CD4-positive, alpha-beta memory T cell (primary cell): ENCODE data around the gene NCKAP5. TPM values are rescaled to one million over a fixed set of nuclear protein-coding genes. Genes with fewer than 3 reads are reported as not detected.

ENCODE experiments used
- CTCF ChIA-PET: fragments of 350-600 bp; sonication (Branson Sonifier 250); formaldehyde crosslinking; loops from one replicate; lab custom pipeline; 2021; ENCODE audit warnings: inconsistent platforms; ENCODE audit not compliant: partially characterized antibody; lab: Charles Lee
- POLR2A ChIA-PET: fragments of 350-600 bp; sonication (Branson Sonifier 250); formaldehyde crosslinking; loops from one replicate; lab custom pipeline; 2021; ENCODE audit not compliant: partially characterized antibody; lab: Charles Lee
- DNase-seq, 5 donors: peaks; one replicate each; pipeline versions ENCODE4 v3.0.0 to v3.0.0-alpha.2; 2020 to 2022; ENCODE audit warnings: mixed read lengths in 1 of 5
- H3K27ac ChIP-seq: one replicate; pipeline ENCODE4 v1.7.0; 2013; ENCODE audit warnings: low read depth, low read length
- H3K27me3 ChIP-seq: 2 replicates; pipeline ENCODE4 v1.7.0; 2013; ENCODE audit warnings: mild to moderate bottlenecking, low read length, moderate library complexity; ENCODE audit not compliant: insufficient read depth
- H3K36me3 ChIP-seq: 2 replicates; pipeline ENCODE4 v1.7.0; 2013; ENCODE audit warnings: mild to moderate bottlenecking, low read length, moderate library complexity; ENCODE audit not compliant: insufficient read depth
- H3K4me1 ChIP-seq: 2 replicates; pipeline ENCODE4 v1.7.0; 2013; ENCODE audit warnings: mild to moderate bottlenecking, low read length, moderate library complexity; ENCODE audit not compliant: insufficient read depth
- H3K4me3 ChIP-seq, 2 donors: one replicate each; pipeline ENCODE4 v1.7.0; 2013; ENCODE audit warnings: low read length in 2 of 2, mild to moderate bottlenecking in 1 of 2
- H3K9me3 ChIP-seq, 2 donors: one replicate each; pipeline ENCODE4 v1.7.0; 2013; ENCODE audit warnings: low read length in 2 of 2, control low read depth in 1 of 2; ENCODE audit not compliant: control insufficient read depth in 1 of 2
- H3K27ac Mint-ChIP-seq, 7 donors: one replicate each; pipeline ENCODE4 v1.8.0; 2020 to 2021; ENCODE audit warnings: mixed read lengths in 7 of 7, mild to moderate bottlenecking in 6 of 7, inconsistent platforms in 3 of 7, moderate library complexity in 3 of 7
- H3K27me3 Mint-ChIP-seq, 2 donors: one replicate each; pipeline ENCODE4 v1.8.0; 2020 to 2021; ENCODE audit warnings: mixed read lengths in 2 of 2
- H3K36me3 Mint-ChIP-seq, 2 donors: one replicate each; pipeline ENCODE4 v1.8.0; 2020 to 2021; ENCODE audit warnings: mixed read lengths in 2 of 2, inconsistent platforms in 1 of 2, mild to moderate bottlenecking in 1 of 2
- H3K4me1 Mint-ChIP-seq, 4 donors: one replicate each; pipeline ENCODE4 v1.8.0; 2020 to 2021; ENCODE audit warnings: mixed read lengths in 4 of 4, mild to moderate bottlenecking in 1 of 4
- H3K4me3 Mint-ChIP-seq, 8 donors: one replicate each; pipeline ENCODE4 v1.8.0; 2020 to 2021; ENCODE audit warnings: mixed read lengths in 8 of 8, mild to moderate bottlenecking in 7 of 8, moderate library complexity in 6 of 8, inconsistent platforms in 3 of 8
- H3K9me3 Mint-ChIP-seq, 8 donors: one replicate each; pipeline ENCODE4 v1.8.0; 2020 to 2021; ENCODE audit warnings: mixed read lengths in 8 of 8, mild to moderate bottlenecking in 5 of 8, inconsistent platforms in 3 of 8, moderate library complexity in 1 of 8
- intact Hi-C: fragments of 100-400 bp; cut with micrococcal nuclease; formaldehyde crosslinking; loops from one replicate; pipeline ENCODE4 v1.15.1; 2023
- polyA plus RNA-seq, 2 donors: library from polyadenylated mRNA; unstranded; fragments of 300-500 nt; fragmentation: Illumina TruSeq; gene quantifications; one replicate each; pipeline ENCODE4 v1.2.3, GENCODE V29; 2021
- total RNA-seq, 2 experiments: library from RNA; stranded (reverse); gene quantifications; one replicate each; pipeline ENCODE4 v1.2.3, GENCODE V29; 2021

NCKAP5 gene
- total and polyA plus RNA-seq, 4 experiments from 2014 or later: not detected

DNA sequence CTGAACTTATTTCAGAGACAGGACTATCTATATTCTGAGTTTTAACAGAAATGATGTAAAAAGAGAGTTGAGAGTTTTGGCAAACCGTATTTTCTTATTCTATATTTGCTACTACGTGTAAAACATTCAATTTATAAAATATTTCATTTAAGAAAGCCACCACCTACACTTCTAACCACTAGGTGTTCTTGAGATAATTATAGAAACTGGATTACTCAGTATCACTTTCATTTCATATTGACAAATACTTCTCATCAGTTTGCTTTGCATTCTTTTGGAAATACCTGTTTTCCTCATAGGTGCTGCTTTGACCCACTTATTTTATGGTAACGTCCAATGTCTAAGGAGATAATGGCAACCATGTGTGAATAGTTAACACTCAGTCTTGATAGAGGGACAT, 794.9 kb downstream of the NCKAP5 start:
- H3K27ac ChIP-seq: no peak overlapping the region
- no peaks in the 10 kb centered on the region for H3K9me3 ChIP-seq
- H3K36me3 ChIP-seq: no peaks in the 10 kb centered on the region
- H3K27me3 Mint-ChIP-seq: no peaks in the 10 kb centered on the region
- intact Hi-C loops: no loop called here
- no peaks in the 10 kb centered on the region for H3K4me1 Mint-ChIP-seq
- peaks cover 0 to 5% (median 0%) of the 10 kb centered on the region in 8 donors for H3K9me3 Mint-ChIP-seq
- H3K27me3 ChIP-seq: no peaks in the 10 kb centered on the region
- H3K27ac Mint-ChIP-seq: no peak overlapping the region
- no peak for DNase-seq
- CTCF ChIA-PET: no interaction called here
- POLR2A ChIA-PET: no interaction called here
- H3K4me3 ChIP-seq: no peak overlapping the region
- H3K4me1 ChIP-seq: no peaks in the 10 kb centered on the region
- no peak overlapping the region for H3K4me3 Mint-ChIP-seq
- H3K36me3 Mint-ChIP-seq: no peaks in the 10 kb centered on the region

DNA sequence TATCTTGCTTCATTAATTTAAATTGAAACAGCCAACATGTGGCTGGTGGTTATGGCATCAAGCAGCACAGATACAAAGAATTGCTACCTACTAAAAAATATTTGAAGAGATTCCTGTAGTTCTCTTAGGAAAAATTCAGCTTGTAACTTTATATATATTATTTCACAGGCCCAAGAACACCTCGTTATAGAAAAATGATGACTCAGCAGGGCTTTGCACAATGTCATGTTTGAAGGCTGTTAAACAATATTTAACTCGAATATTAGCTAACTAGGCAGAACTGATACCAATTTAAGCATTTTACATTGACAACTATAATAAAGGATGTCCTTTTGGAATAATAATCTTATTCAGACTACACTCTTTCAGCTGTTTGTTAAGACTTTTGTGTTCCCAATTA, 795.9 kb downstream of the NCKAP5 start:
- DNase-seq: no peak
- ChIA-PET CTCF (no interaction called here), POLR2A (no interaction called here)
- Mint-ChIP-seq H3K4me3 (no peak overlapping the region), H3K9me3 (peaks cover 0 to 9% (median 2%) of the 10 kb centered on the region in 8 donors), H3K27me3 (no peaks in the 10 kb centered on the region), H3K27ac (no peak overlapping the region), H3K36me3 (no peaks in the 10 kb centered on the region), H3K4me1 (no peaks in the 10 kb centered on the region)
- intact Hi-C loops: no loop called here
- no peaks in the 10 kb centered on the region for H3K27me3 ChIP-seq
- H3K36me3 ChIP-seq: no peaks in the 10 kb centered on the region
- H3K4me1 ChIP-seq: no peaks in the 10 kb centered on the region
- H3K4me3 ChIP-seq: no peak overlapping the region
- H3K27ac ChIP-seq: no peak overlapping the region
- no peaks in the 10 kb centered on the region for H3K9me3 ChIP-seq

- ChIA-PET POLR2A (no interaction called here), CTCF (no interaction called here)
- Mint-ChIP-seq H3K27ac (no peak overlapping the region), H3K4me3 (no peak overlapping the region), H3K4me1 (no peaks in the 10 kb centered on the region), H3K27me3 (no peaks in the 10 kb centered on the region), H3K36me3 (no peaks in the 10 kb centered on the region), H3K9me3 (peaks cover 2 to 11% (median 5%) of the 10 kb centered on the region in 8 donors)
- H3K9me3 ChIP-seq: no peaks in the 10 kb centered on the region
- H3K4me1 ChIP-seq: no peaks in the 10 kb centered on the region
- H3K27me3 ChIP-seq: no peaks in the 10 kb centered on the region
- H3K27ac ChIP-seq: no peak overlapping the region
- intact Hi-C loops: no loop called here
- no peaks in the 10 kb centered on the region for H3K36me3 ChIP-seq
- DNase-seq: no peak
- H3K4me3 ChIP-seq: no peak overlapping the region
Observed at GRCh38 chr2:132766573-132766972, 801.7 kb downstream of the NCKAP5 start.

DNA sequence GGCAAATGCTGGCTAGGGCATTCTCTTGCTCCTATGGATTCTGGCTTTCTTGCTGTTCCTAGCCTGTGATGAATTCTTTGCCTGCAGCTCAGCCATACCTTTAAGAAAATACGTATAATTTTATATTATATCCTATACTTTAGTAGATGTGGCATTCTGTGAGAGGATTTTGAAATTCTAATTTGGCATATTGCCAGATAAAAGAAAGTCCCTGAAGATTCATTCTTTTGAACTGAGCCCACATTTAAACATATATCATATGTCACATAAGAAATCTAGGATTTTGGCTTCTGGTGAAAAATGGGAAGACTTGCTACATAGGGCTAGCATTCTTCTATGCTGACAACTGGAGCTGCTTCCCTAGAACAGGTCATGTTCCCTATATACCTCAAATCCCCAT, 806.8 kb downstream of the NCKAP5 start:
- H3K36me3 ChIP-seq: no peaks in the 10 kb centered on the region
- Mint-ChIP-seq H3K36me3 (no peaks in the 10 kb centered on the region), H3K27ac (no peak overlapping the region), H3K27me3 (no peaks in the 10 kb centered on the region), H3K4me1 (no peaks in the 10 kb centered on the region), H3K4me3 (no peak overlapping the region), H3K9me3 (peaks cover 0 to 9% (median 4%) of the 10 kb centered on the region in 8 donors)
- intact Hi-C loops: no loop called here
- H3K4me3 ChIP-seq: no peak overlapping the region
- CTCF ChIA-PET: no interaction called here
- no peak overlapping the region for H3K27ac ChIP-seq
- POLR2A ChIA-PET: no interaction called here
- H3K27me3 ChIP-seq: no peaks in the 10 kb centered on the region
- H3K4me1 ChIP-seq: no peaks in the 10 kb centered on the region
- no peaks in the 10 kb centered on the region for H3K9me3 ChIP-seq
- no peak for DNase-seq

DNA sequence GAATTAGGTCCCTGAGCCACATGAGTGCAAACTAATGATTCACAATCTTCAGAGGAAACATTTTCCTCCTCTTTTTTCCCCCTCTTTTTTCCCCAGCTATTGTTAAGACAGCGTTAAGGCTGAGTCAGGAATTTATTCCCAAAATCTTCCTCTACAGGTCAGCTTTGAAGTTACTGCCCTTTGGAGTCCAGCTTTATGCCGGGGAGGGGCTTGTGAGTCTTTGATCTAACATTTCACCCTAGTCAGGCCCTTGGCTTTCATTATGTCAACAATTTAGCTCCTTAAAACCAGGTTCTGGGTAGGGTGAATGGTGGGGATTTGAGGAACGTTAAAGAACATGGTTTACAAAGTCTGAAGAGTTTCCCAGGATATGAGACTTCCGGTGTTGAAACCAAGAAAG, 807.3 kb downstream of the NCKAP5 start:
- H3K4me1 ChIP-seq: no peaks in the 10 kb centered on the region
- Mint-ChIP-seq H3K36me3 (no peaks in the 10 kb centered on the region), H3K4me1 (no peaks in the 10 kb centered on the region), H3K9me3 (peaks cover 0 to 9% (median 4%) of the 10 kb centered on the region in 8 donors), H3K4me3 (no peak overlapping the region), H3K27me3 (no peaks in the 10 kb centered on the region), H3K27ac (no peak overlapping the region)
- ChIA-PET CTCF (no interaction called here), POLR2A (no interaction called here)
- H3K4me3 ChIP-seq: no peak overlapping the region
- no peak overlapping the region for H3K27ac ChIP-seq
- no peaks in the 10 kb centered on the region for H3K9me3 ChIP-seq
- no peaks in the 10 kb centered on the region for H3K36me3 ChIP-seq
- intact Hi-C loops: no loop called here
- DNase-seq: no peak
- no peaks in the 10 kb centered on the region for H3K27me3 ChIP-seq

GRCh38 chr2:132760405-132760804, 807.9 kb downstream of the NCKAP5 start:
- no peaks in the 10 kb centered on the region for H3K36me3 ChIP-seq
- H3K27me3 ChIP-seq: no peaks in the 10 kb centered on the region
- no peak overlapping the region for H3K4me3 Mint-ChIP-seq
- no peaks in the 10 kb centered on the region for H3K9me3 ChIP-seq
- H3K27ac ChIP-seq: no peak overlapping the region
- intact Hi-C loops: no loop called here
- H3K4me3 ChIP-seq: no peak overlapping the region
- no peaks in the 10 kb centered on the region for H3K4me1 ChIP-seq
- CTCF ChIA-PET: no interaction called here
- no peaks in the 10 kb centered on the region for H3K27me3 Mint-ChIP-seq
- H3K27ac Mint-ChIP-seq: no peak overlapping the region
- H3K36me3 Mint-ChIP-seq: no peaks in the 10 kb centered on the region
- POLR2A ChIA-PET: no interaction called here
- no peaks in the 10 kb centered on the region for H3K4me1 Mint-ChIP-seq
- no peak for DNase-seq
- H3K9me3 Mint-ChIP-seq: peaks cover 0 to 9% (median 4%) of the 10 kb centered on the region in 8 donors

- Mint-ChIP-seq H3K27me3 (no peaks in the 10 kb centered on the region), H3K36me3 (no peaks in the 10 kb centered on the region), H3K9me3 (peaks cover 0 to 9% (median 5%) of the 10 kb centered on the region in 8 donors), H3K4me1 (no peaks in the 10 kb centered on the region), H3K27ac (no peak overlapping the region), H3K4me3 (no peak overlapping the region)
- Histone ChIP-seq H3K9me3 (no peaks in the 10 kb centered on the region), H3K4me1 (no peaks in the 10 kb centered on the region), H3K4me3 (no peak overlapping the region), H3K36me3 (no peaks in the 10 kb centered on the region), H3K27me3 (no peaks in the 10 kb centered on the region), H3K27ac (no peak overlapping the region)
- no peak for DNase-seq
- ChIA-PET POLR2A (no interaction called here), CTCF (no interaction called here)
- intact Hi-C loops: no loop called here
Observed at GRCh38 chr2:132758995-132759394, 809.3 kb downstream of the NCKAP5 start.

GRCh38 chr2:132757676-132758075, 810.6 kb downstream of the NCKAP5 start:
- no peaks in the 10 kb centered on the region for H3K4me1 Mint-ChIP-seq
- no peak overlapping the region for H3K4me3 Mint-ChIP-seq
- no peaks in the 10 kb centered on the region for H3K9me3 ChIP-seq
- H3K27me3 Mint-ChIP-seq: no peaks in the 10 kb centered on the region
- H3K27me3 ChIP-seq: no peaks in the 10 kb centered on the region
- no peaks in the 10 kb centered on the region for H3K36me3 Mint-ChIP-seq
- H3K4me3 ChIP-seq: no peak overlapping the region
- H3K4me1 ChIP-seq: no peaks in the 10 kb centered on the region
- H3K9me3 Mint-ChIP-seq: peaks cover 2 to 9% (median 4%) of the 10 kb centered on the region in 8 donors
- no peak overlapping the region for H3K27ac Mint-ChIP-seq
- ChIA-PET CTCF (no interaction called here), POLR2A (no interaction called here)
- no peaks in the 10 kb centered on the region for H3K36me3 ChIP-seq
- no peak for DNase-seq
- intact Hi-C loops: no loop called here
- no peak overlapping the region for H3K27ac ChIP-seq
